Measurements from ENCODE around the gene TSSK2. TPM values are rescaled to one million over a fixed set of nuclear protein-coding genes. Genes with fewer than 3 reads are reported as not detected.

TSSK2 gene
- total and polyA plus RNA-seq, 11 donors: 0.04 to 0.19 (median 0.12) TPM; not detected in 8

DNA sequence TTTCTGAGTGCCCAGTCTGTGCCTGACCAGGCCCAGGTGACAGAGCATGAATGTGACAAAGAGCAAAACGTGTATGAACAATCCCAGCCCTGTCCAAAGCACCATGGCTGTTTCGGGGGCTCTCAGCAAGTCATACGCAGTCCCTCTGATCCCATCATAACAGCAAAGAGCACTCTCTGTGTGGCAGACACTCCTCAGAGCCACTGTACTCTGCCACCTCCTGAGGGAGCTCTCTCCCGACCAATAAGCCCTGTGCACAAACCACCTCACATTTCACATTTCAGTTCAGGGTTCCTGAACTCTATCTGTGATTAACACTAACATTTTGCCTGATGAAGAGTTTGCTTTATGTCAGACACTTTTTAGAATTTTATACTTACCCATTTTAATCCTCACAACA lies 15.5 kb upstream of the TSSK2 start:
- 47 to 71% (median 62%) methylated on average over 2 to 4 of the region's 4 CpGs for WGBS, 4 donors
- intact Hi-C loops (cut with DNase I): loop anchor here in 1 of 10 donors (10.0 kb wide), 1 partner anchor 61 kb away; no protein-coding TSS in a partner anchor
- DNase-seq: peak in 1 of 5 donors; percentile 16

DNA sequence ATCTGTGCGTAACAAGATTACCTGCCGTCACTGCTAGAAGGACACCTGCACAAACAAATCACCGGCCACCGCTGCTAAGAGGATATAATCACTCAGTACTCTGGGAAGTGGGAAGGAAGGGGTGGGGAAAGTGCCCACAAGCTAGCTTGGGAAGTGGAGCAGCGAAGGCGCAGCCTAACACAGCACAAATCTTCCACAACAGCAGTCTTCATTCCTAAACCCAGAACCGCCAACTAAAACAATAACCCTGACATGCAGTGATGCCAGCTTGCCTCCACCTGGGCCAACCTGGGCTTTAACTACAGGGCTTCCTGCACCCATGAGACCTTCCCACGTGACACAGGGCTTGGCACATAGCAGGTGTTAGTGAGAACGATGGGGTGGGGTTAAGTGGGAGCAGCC lies 14.0 kb upstream of the TSSK2 start:
- H3K4me1 ChIP-seq: peaks cover 9 to 82% (median 66%) of the 10 kb centered on the region in 12 donors
- no peaks in the 10 kb centered on the region for H3K27me3 ChIP-seq
- no peak overlapping the region for H3K27ac ChIP-seq
- DNase-seq (peak in 1 of 5 donors; percentile 9), ATAC-seq (no peak)
- peaks cover 0 to 10% (median 0%) of the 10 kb centered on the region in 9 donors for H3K36me3 ChIP-seq
- TF ChIP-seq POLR2A (IDR thresholded peaks at IDR 0.05) (no peak), CTCF (IDR thresholded peaks at IDR 0.05) (no peak)
- no peak overlapping the region for H3K4me3 ChIP-seq
- intact Hi-C loops (cut with DNase I): loop anchor here in 1 of 10 donors (10.0 kb wide), 1 partner anchor 62 kb away; no protein-coding TSS in a partner anchor
- no peaks in the 10 kb centered on the region for H3K9me3 ChIP-seq
- WGBS, 4 donors: 71 to 83% (median 75%) methylated on average over 9 of the region's 9 CpGs

More for the DNA sequence above, 15.5 kb upstream of the TSSK2 start:
- Histone ChIP-seq H3K36me3 (peaks cover 0 to 10% (median 0%) of the 10 kb centered on the region in 9 donors), H3K4me1 (peaks cover 9 to 81% (median 58%) of the 10 kb centered on the region in 12 donors), H3K27ac (no peak overlapping the region), H3K27me3 (no peaks in the 10 kb centered on the region), H3K4me3 (no peak overlapping the region), H3K9me3 (no peaks in the 10 kb centered on the region)
- no peak for TF ChIP-seq POLR2A (IDR thresholded peaks at IDR 0.05)
- peak in 2 of 4 donors; percentile 27 to 58 for ATAC-seq

- Histone ChIP-seq H3K4me1 (peaks cover 9 to 88% (median 68%) of the 10 kb centered on the region in 12 donors), H3K27me3 (no peaks in the 10 kb centered on the region), H3K27ac (no peak overlapping the region), H3K36me3 (peaks cover 0 to 10% (median 0%) of the 10 kb centered on the region in 9 donors), H3K4me3 (no peak overlapping the region), H3K9me3 (no peaks in the 10 kb centered on the region)
- no peak for TF ChIP-seq CTCF (IDR thresholded peaks at IDR 0.05)
- no peak for TF ChIP-seq POLR2A (IDR thresholded peaks at IDR 0.05)
- intact Hi-C loops (cut with DNase I): loop anchor here in 1 of 10 donors (10.0 kb wide), 1 partner anchor 64 kb away; no protein-coding TSS in a partner anchor
- DNase-seq: peak in 1 of 5 donors; percentile 8
- 89 to 93% (median 91%) methylated on average over 3 to 4 of the region's 4 CpGs for WGBS, 4 donors
- ATAC-seq: no peak
These were observed 12.7 kb upstream of the TSSK2 start for GRCh38 chr22:19118329-19118880.

DNA sequence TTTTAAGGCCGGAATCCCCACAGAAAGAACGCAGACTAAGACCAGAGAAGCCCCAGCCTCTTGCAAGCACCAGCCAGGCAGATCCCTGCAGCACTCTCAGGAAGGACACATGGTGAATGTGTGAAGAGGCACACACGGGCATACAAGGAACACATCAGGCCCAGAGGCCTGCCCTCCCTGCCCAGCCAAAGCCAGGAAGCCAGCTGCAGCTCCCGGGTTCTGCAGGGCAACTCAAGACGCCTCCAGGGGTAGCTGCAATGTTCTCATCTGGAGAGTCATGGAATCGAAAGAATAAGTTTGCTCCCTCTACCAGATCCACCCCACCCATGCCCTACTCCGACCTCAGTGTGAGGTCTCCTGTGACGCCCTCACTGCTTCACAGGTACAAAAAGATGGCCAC lies 11.2 kb upstream of the TSSK2 start:
- no peak overlapping the region for H3K4me3 ChIP-seq
- WGBS, 4 donors: 80 to 92% (median 84%) methylated on average over 3 to 8 of the region's 8 CpGs

More for the DNA sequence above, 11.2 kb upstream of the TSSK2 start:
- no peak overlapping the region for H3K27ac ChIP-seq
- no peaks in the 10 kb centered on the region for H3K9me3 ChIP-seq
- TF ChIP-seq POLR2A (IDR thresholded peaks at IDR 0.05): no peak
- no peak for TF ChIP-seq CTCF (IDR thresholded peaks at IDR 0.05)
- peaks cover 9 to 76% (median 61%) of the 10 kb centered on the region in 12 donors for H3K4me1 ChIP-seq
- peaks cover 0 to 10% (median 0%) of the 10 kb centered on the region in 9 donors for H3K36me3 ChIP-seq
- no peaks in the 10 kb centered on the region for H3K27me3 ChIP-seq
- intact Hi-C loops (cut with DNase I): loop anchor here in 2 of 10 donors (10.0 kb wide), 2 partner anchors 55 to 65 kb away; no protein-coding TSS in a partner anchor
- peak in 2 of 5 donors; percentile 9 to 56 for DNase-seq
- ATAC-seq: no peak

Data from heart left ventricle (tissue), 16 donors.